GM12873 (cell line): ENCODE results near the gene OTOP3.
A peak's percentile ranks its signal among the peaks of the same experiment; 100 is the strongest.

Experiments used
- CTCF ChIP-seq: IDR thresholded peaks from 2 replicates; pipeline ENCODE4 v1.5.1; 2012; ENCODE audit warnings: low read depth, mild to moderate bottlenecking, moderate library complexity, low read length, control low read depth; ENCODE audit not compliant: insufficient read depth; ENCODE audit errors: missing control alignments

Gene OTOP3

GRCh38 chr17:74962622-74963394, 27.1 kb downstream of the OTOP3 start:
- TF ChIP-seq CTCF, result no peak

DNA sequence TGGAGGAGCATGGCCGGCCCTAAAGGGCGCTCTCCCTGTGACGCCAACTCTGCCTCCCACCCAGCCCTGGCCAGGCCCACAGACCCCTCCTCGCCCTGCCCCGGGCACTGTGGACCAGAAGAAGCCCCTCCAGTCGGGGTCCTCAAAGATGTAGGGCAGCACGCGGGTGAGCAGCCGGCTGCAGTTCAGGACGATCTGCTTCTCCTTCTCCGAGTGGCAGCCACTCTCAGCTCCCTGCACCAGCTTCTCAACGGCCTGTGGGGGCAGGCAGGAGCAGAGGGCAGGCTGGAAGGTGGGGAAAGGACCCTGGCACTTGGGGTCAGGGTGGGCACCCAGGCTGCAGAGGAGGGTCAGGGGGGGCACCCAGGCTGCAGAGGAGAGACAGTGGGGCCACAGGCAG, 28.0 kb downstream of the OTOP3 start:
- peak; percentile 23 for TF ChIP-seq CTCF

DNA sequence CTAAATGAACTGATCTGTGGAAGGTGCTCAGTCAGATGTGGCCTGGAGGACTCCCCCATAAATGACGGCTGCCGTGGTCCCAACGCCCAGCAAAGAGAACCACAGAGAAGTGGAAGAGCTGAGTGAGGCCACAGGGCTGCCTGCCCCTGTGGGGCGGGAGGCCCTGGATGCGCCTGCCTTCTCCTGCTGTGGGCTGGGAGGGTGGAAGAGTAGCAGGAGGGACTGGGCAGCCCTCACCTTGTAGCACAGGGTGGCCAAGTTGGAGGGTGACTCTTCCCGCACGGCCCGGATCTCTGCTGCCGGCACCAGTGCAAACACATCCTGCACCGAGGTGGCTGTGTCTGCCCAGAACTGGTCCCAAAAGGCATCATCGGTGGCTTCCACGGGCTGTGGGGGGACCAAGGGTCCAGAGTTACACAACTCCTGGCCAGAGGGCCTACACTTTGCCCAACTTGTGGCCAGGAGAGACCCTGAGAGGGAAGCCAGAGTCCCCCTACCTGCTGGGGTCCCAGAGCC, 28.6 kb downstream of the OTOP3 start:
- no peak for TF ChIP-seq CTCF

- TF ChIP-seq CTCF, result no peak
Observed at GRCh38 chr17:74964988-74965622, 29.4 kb downstream of the OTOP3 start.

DNA sequence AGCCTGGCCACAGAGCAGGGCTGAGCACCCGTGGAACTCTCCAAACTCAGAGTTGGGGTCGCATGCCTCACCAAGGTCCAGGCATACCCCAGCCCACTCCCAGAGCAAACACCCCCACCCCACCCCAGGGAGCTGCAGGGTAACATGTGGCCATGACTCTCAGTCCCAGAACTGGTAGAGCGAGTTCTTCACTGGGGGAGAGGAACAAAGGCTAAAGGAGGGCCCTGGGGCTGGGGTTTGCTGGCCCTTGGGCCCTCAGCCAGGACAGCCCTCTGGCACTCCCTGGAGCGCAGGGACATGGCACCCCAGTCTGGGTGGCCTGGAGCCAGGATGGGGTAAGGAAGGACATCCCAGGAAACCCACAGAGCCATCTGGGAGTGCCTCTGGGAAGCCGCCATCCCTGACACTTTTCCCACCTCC, 32.7 kb downstream of the OTOP3 start:
- TF ChIP-seq CTCF, result no peak

GRCh38 chr17:74970395-74970794, 34.7 kb downstream of the OTOP3 start:
- no peak for TF ChIP-seq CTCF

GRCh38 chr17:74971069-74971841, 35.6 kb downstream of the OTOP3 start:
- TF ChIP-seq CTCF, result no peak
